Mucosa of descending colon (tissue), 3 donors: ENCODE data around the gene ARHGAP26. TPM values are rescaled to one million over a fixed set of nuclear protein-coding genes. Genes with fewer than 3 reads are reported as not detected.

ENCODE experiments used
- ATAC-seq: fragments of 200-7000 bp; cut with Tn5 transposase; one replicate; pipeline ENCODE4 v1.9.1; 2020; ENCODE audit warnings: mild to moderate bottlenecking, moderate library complexity
- DNase-seq, 3 donors: peaks; one replicate each; pipeline ENCODE4 v3.0.0-alpha.2; 2020
- H3K36me3 ChIP-seq: fragments of 200-600 bp; one replicate; pipeline ENCODE4 v1.8.0; 2021; ENCODE audit warnings: low read depth, mild to moderate bottlenecking
- H3K4me1 ChIP-seq: fragments of 200-600 bp; one replicate; pipeline ENCODE4 v1.8.0; 2021; ENCODE audit warnings: low read depth, mild to moderate bottlenecking
- H3K4me3 ChIP-seq: fragments of 200-600 bp; one replicate; pipeline ENCODE4 v1.8.0; 2021; ENCODE audit warnings: mild to moderate bottlenecking
- H3K9me3 ChIP-seq: fragments of 200-600 bp; one replicate; pipeline ENCODE4 v1.8.0; 2021; ENCODE audit warnings: mild to moderate bottlenecking
- CTCF ChIP-seq: fragments of 200-600 bp; IDR thresholded peaks from one replicate; pipeline ENCODE4 v1.8.0; 2022; ENCODE audit warnings: antibody characterized with exemption, mild to moderate bottlenecking
- intact Hi-C, 2 donors: fragments of 100-400 bp; cut with DNase I in 1 of 2; cut with micrococcal nuclease in 1 of 2; formaldehyde crosslinking; loops; one replicate each; pipeline versions ENCODE4 v1.11.0 to v1.11.1; 2022; cut with DNase I, micrococcal nuclease
- long read RNA-seq, 2 donors: library from polyadenylated mRNA; unstranded; transcript quantifications; one replicate each; pipeline ENCODE4 v2.0.0, GENCODE V29; 2019 to 2021
- total RNA-seq, 3 donors: library from RNA; stranded (reverse); fragmentation: NEBNext Ultra II Directional in 2 of 3; extraction: Animal tissue kit (Norgen Biotek cat#: 25700) in 2 of 3; gene quantifications; one replicate each; pipeline versions ENCODE4 v1.2.1 to v1.2.4, GENCODE V29; 2021 to 2023
- donor health status: DM: no; HTN: no; CAD: no; lungs with moderate emphysema.
- donor health status: DM: no; HTN: no; CAD: no.
- donor health status: DM: no; HTN: yes; CAD: no.

The ARHGAP26 gene, protein sequence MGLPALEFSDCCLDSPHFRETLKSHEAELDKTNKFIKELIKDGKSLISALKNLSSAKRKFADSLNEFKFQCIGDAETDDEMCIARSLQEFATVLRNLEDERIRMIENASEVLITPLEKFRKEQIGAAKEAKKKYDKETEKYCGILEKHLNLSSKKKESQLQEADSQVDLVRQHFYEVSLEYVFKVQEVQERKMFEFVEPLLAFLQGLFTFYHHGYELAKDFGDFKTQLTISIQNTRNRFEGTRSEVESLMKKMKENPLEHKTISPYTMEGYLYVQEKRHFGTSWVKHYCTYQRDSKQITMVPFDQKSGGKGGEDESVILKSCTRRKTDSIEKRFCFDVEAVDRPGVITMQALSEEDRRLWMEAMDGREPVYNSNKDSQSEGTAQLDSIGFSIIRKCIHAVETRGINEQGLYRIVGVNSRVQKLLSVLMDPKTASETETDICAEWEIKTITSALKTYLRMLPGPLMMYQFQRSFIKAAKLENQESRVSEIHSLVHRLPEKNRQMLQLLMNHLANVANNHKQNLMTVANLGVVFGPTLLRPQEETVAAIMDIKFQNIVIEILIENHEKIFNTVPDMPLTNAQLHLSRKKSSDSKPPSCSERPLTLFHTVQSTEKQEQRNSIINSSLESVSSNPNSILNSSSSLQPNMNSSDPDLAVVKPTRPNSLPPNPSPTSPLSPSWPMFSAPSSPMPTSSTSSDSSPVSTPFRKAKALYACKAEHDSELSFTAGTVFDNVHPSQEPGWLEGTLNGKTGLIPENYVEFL
- total RNA-seq, result 10 to 100 TPM; 52.9 to 96.0 (median 67.8) TPM
- long read RNA-seq, donor 1, partial matches to known transcripts, result 3 of 10 reads
- long read RNA-seq, donor 1, other reads (novel, unspliced or antisense), result 7 of 10 reads
- long read RNA-seq, donor 2, partial matches to known transcripts, result 2 of 10 reads
- long read RNA-seq, donor 2, other reads (novel, unspliced or antisense), result 7 of 10 reads

GRCh38 chr5:142769793-142770649 lies at the start of gene ARHGAP26:
TSS of gene ARHGAP26 (plus strand) at chr5:142770377. CDS start at chr5:142770762, 385 bp downstream.
- Histone ChIP-seq H3K4me3 (peak within 1 kb of the TSS; percentile 67), H3K36me3 (no peaks in the 10 kb centered on the region), H3K4me1 (peaks cover 19% of the 10 kb centered on the region), H3K9me3 (no peaks in the 10 kb centered on the region)
- peak; percentile 96 to 99 (median 98) for DNase-seq
- peak; percentile 93 for ATAC-seq
- intact Hi-C loops, result loop anchor here (10.0 kb wide), 2 partner anchors 85 to 95 kb away; no protein-coding TSS in a partner anchor
- TF ChIP-seq CTCF, result no peak

GRCh38 chr5:142720641-142721271 lies 49.4 kb upstream of the ARHGAP26 start:
- H3K4me1 ChIP-seq, result no peaks in the 10 kb centered on the region
- DNase-seq (peak; percentile 67 to 77 (median 72)), ATAC-seq (peak; percentile 89)
- intact Hi-C loops, result loop anchor here in 1 of 2 donors (5.0 kb wide), 1 partner anchor 162 kb away; no protein-coding TSS in a partner anchor
- no peaks in the 10 kb centered on the region for H3K36me3 ChIP-seq
- no peaks in the 10 kb centered on the region for H3K9me3 ChIP-seq
- H3K4me3 ChIP-seq, result no peak overlapping the region
- TF ChIP-seq CTCF, result no peak

- Histone ChIP-seq H3K9me3 (no peaks in the 10 kb centered on the region), H3K4me3 (no peak overlapping the region), H3K36me3 (no peaks in the 10 kb centered on the region), H3K4me1 (no peaks in the 10 kb centered on the region)
- intact Hi-C loops, result loop anchor here in 1 of 2 donors (5.0 kb wide), 1 partner anchor 160 kb away; no protein-coding TSS in a partner anchor
- DNase-seq (no peak), ATAC-seq (no peak)
- TF ChIP-seq CTCF, result no peak
Observed at GRCh38 chr5:142722146-142722545, 48.0 kb upstream of the ARHGAP26 start.

DNA sequence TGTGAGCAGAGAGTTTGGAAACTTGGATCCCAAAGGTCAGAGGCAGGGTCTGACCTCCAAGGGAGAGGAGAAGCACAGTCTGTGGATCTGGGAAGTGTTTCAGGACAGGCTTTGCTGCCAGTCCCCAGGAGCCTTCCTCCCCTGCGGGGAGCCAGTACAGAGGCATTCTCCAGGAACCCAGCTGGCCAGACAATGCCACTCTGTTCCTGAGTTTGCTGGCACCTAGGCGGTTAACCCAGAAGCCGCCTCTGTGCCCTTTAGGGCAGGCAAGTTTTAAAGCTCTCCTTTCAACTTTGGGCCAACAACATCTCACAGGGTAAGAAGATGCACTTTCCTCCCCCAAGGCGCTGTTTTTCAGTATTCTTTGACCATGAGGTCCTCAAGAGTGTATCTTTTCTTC lies 47.3 kb upstream of the ARHGAP26 start:
- H3K4me1 ChIP-seq, result no peaks in the 10 kb centered on the region
- no peak for DNase-seq
- H3K4me3 ChIP-seq, result no peak overlapping the region
- H3K9me3 ChIP-seq, result no peaks in the 10 kb centered on the region
- no peak for TF ChIP-seq CTCF
- no peak for ATAC-seq
- H3K36me3 ChIP-seq, result no peaks in the 10 kb centered on the region
- intact Hi-C loops, result loop anchor here in 1 of 2 donors (5.0 kb wide), 1 partner anchor 159 kb away; no protein-coding TSS in a partner anchor
